ENCODE data around the gene NEK5.

Gene NEK5

GRCh38 chr13:52097197-52097596 is 31.7 kb downstream of the NEK5 start:
- Histone ChIP-seq H3K36me3 (ENCODE audit: insufficient read depth, low read length) (no peaks in the 10 kb centered on the region), H3K27ac (ENCODE audit: low read length) (no peak overlapping the region), H3K4me2 (ENCODE audit: insufficient read depth, low read length) (no peak overlapping the region), H3K9me3 (ENCODE audit: insufficient read depth, low read length, severe bottlenecking) (no peaks in the 10 kb centered on the region), H3K79me2 (ENCODE audit: insufficient read depth, low read length) (no peaks in the 10 kb centered on the region), H3K27me3 (ENCODE audit: insufficient read depth, low read length, poor library complexity) (no peaks in the 10 kb centered on the region), H3K9ac (ENCODE audit: low read depth, low read length) (no peak overlapping the region), H3K4me3 (ENCODE audit: low read depth in 1 of 2, low read length in 2 of 2) (no peak overlapping the region), H2AFZ (ENCODE audit: low read depth, low read length) (no peak overlapping the region), H4K20me1 (ENCODE audit: insufficient read depth, low read length) (no peaks in the 10 kb centered on the region), H3K4me1 (ENCODE audit: insufficient read depth, low read length) (no peaks in the 10 kb centered on the region)
- no peak for ATAC-seq (ENCODE audit: insufficient read depth, low read depth)
- TF ChIP-seq CTCF (IDR thresholded peaks at IDR 0.05; ENCODE audit: borderline replicate concordance, extremely low read depth, low read length, poor library complexity, severe bottlenecking) (no peak), EZH2 (IDR thresholded peaks at IDR 0.05; ENCODE audit: borderline replicate concordance, low read depth, low read length, severe bottlenecking) (no peak)
- DNase-seq: no peak

GRCh38 chr13:52096748-52097147 is 32.1 kb downstream of the NEK5 start:
- ATAC-seq (ENCODE audit: insufficient read depth, low read depth): no peak
- H3K27me3 ChIP-seq (ENCODE audit: insufficient read depth, low read length, poor library complexity): no peaks in the 10 kb centered on the region
- H3K36me3 ChIP-seq (ENCODE audit: insufficient read depth, low read length): no peaks in the 10 kb centered on the region
- no peaks in the 10 kb centered on the region for H4K20me1 ChIP-seq (ENCODE audit: insufficient read depth, low read length)
- H3K4me2 ChIP-seq (ENCODE audit: insufficient read depth, low read length): no peak overlapping the region
- TF ChIP-seq CTCF (IDR thresholded peaks at IDR 0.05; ENCODE audit: borderline replicate concordance, extremely low read depth, low read length, poor library complexity, severe bottlenecking) (no peak), EZH2 (IDR thresholded peaks at IDR 0.05; ENCODE audit: borderline replicate concordance, low read depth, low read length, severe bottlenecking) (no peak)
- no peak for DNase-seq
- no peak overlapping the region for H3K27ac ChIP-seq (ENCODE audit: low read length)
- H3K9ac ChIP-seq (ENCODE audit: low read depth, low read length): no peak overlapping the region
- no peaks in the 10 kb centered on the region for H3K9me3 ChIP-seq (ENCODE audit: insufficient read depth, low read length, severe bottlenecking)
- H3K4me1 ChIP-seq (ENCODE audit: insufficient read depth, low read length): no peaks in the 10 kb centered on the region
- H3K79me2 ChIP-seq (ENCODE audit: insufficient read depth, low read length): no peaks in the 10 kb centered on the region
- H3K4me3 ChIP-seq (ENCODE audit: low read depth in 1 of 2, low read length in 2 of 2): no peak overlapping the region
- H2AFZ ChIP-seq (ENCODE audit: low read depth, low read length): no peak overlapping the region

GRCh38 chr13:52096062-52096461 is 32.8 kb downstream of the NEK5 start:
- H3K4me2 ChIP-seq (ENCODE audit: insufficient read depth, low read length): no peak overlapping the region
- H3K9me3 ChIP-seq (ENCODE audit: insufficient read depth, low read length, severe bottlenecking): no peaks in the 10 kb centered on the region
- DNase-seq (no peak), ATAC-seq (ENCODE audit: insufficient read depth, low read depth) (no peak)
- no peaks in the 10 kb centered on the region for H3K4me1 ChIP-seq (ENCODE audit: insufficient read depth, low read length)
- no peaks in the 10 kb centered on the region for H3K27me3 ChIP-seq (ENCODE audit: insufficient read depth, low read length, poor library complexity)
- no peak overlapping the region for H3K27ac ChIP-seq (ENCODE audit: low read length)
- H3K79me2 ChIP-seq (ENCODE audit: insufficient read depth, low read length): no peaks in the 10 kb centered on the region
- no peaks in the 10 kb centered on the region for H3K36me3 ChIP-seq (ENCODE audit: insufficient read depth, low read length)
- no peak overlapping the region for H3K4me3 ChIP-seq (ENCODE audit: low read depth in 1 of 2, low read length in 2 of 2)
- H3K9ac ChIP-seq (ENCODE audit: low read depth, low read length): no peak overlapping the region
- H4K20me1 ChIP-seq (ENCODE audit: insufficient read depth, low read length): no peaks in the 10 kb centered on the region
- TF ChIP-seq CTCF (IDR thresholded peaks at IDR 0.05; ENCODE audit: borderline replicate concordance, extremely low read depth, low read length, poor library complexity, severe bottlenecking): no peak
- TF ChIP-seq EZH2 (IDR thresholded peaks at IDR 0.05; ENCODE audit: borderline replicate concordance, low read depth, low read length, severe bottlenecking): no peak
- no peak overlapping the region for H2AFZ ChIP-seq (ENCODE audit: low read depth, low read length)

DNA sequence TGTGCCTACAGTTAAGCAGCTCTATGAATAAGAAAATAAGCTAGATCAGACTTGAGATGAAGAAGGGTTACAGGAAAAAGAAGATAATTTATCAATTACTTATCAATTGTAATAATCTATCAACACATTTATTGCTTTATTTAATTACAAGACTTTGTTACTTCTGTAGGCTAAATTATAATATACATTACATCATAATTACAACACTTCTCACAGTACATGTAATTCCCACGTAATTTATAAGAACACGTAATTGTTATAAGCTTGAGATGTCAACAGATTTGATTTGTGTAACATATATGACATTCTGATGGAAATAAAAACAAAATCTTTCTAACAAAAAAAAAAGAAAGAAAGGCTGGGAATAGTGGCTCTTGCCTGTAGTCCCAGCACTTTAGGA is 36.8 kb downstream of the NEK5 start:
- TF ChIP-seq CTCF (IDR thresholded peaks at IDR 0.05; ENCODE audit: borderline replicate concordance, extremely low read depth, low read length, poor library complexity, severe bottlenecking): no peak
- TF ChIP-seq EZH2 (IDR thresholded peaks at IDR 0.05; ENCODE audit: borderline replicate concordance, low read depth, low read length, severe bottlenecking): no peak
- no peaks in the 10 kb centered on the region for H3K9me3 ChIP-seq (ENCODE audit: insufficient read depth, low read length, severe bottlenecking)
- H4K20me1 ChIP-seq (ENCODE audit: insufficient read depth, low read length): no peaks in the 10 kb centered on the region
- no peak overlapping the region for H3K9ac ChIP-seq (ENCODE audit: low read depth, low read length)
- no peaks in the 10 kb centered on the region for H3K27me3 ChIP-seq (ENCODE audit: insufficient read depth, low read length, poor library complexity)
- H3K36me3 ChIP-seq (ENCODE audit: insufficient read depth, low read length): no peaks in the 10 kb centered on the region
- no peaks in the 10 kb centered on the region for H3K79me2 ChIP-seq (ENCODE audit: insufficient read depth, low read length)
- H3K4me1 ChIP-seq (ENCODE audit: insufficient read depth, low read length): no peaks in the 10 kb centered on the region
- H3K4me2 ChIP-seq (ENCODE audit: insufficient read depth, low read length): no peak overlapping the region
- no peak overlapping the region for H3K4me3 ChIP-seq (ENCODE audit: low read depth in 1 of 2, low read length in 2 of 2)
- H2AFZ ChIP-seq (ENCODE audit: low read depth, low read length): no peak overlapping the region
- DNase-seq (no peak), ATAC-seq (ENCODE audit: insufficient read depth, low read depth) (no peak)
- H3K27ac ChIP-seq (ENCODE audit: low read length): no peak overlapping the region
